ENCODE data around the gene DTWD2. TPM values are rescaled to one million over a fixed set of nuclear protein-coding genes. Genes with fewer than 3 reads are reported as not detected.

Gene DTWD2
- total and polyA plus RNA-seq, 8 donors = 0.65 to 62.6 (median 5.5) TPM

DNA sequence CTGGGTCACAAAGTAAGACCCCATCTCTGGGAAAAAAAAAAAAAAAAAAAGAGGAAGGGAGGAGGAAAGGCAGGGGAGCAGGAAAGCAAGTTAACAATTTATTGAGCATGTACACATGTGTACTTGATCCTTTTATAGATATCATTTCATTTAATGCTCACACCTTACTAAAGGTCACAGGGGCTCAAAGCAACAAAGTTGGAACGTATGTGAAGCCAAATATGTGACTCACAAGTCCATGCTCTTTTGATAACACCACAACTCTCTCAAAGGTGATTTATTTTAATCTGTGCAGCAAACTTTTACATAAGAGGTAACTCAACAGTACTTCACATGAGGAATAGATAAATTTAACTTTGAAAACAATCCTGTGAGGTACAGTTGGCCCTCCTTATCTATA lies 34.4 kb upstream of the DTWD2 start:
- 14 to 24% (median 16%) methylated on average over 1 of the region's 1 CpG for WGBS, 5 donors

DNA sequence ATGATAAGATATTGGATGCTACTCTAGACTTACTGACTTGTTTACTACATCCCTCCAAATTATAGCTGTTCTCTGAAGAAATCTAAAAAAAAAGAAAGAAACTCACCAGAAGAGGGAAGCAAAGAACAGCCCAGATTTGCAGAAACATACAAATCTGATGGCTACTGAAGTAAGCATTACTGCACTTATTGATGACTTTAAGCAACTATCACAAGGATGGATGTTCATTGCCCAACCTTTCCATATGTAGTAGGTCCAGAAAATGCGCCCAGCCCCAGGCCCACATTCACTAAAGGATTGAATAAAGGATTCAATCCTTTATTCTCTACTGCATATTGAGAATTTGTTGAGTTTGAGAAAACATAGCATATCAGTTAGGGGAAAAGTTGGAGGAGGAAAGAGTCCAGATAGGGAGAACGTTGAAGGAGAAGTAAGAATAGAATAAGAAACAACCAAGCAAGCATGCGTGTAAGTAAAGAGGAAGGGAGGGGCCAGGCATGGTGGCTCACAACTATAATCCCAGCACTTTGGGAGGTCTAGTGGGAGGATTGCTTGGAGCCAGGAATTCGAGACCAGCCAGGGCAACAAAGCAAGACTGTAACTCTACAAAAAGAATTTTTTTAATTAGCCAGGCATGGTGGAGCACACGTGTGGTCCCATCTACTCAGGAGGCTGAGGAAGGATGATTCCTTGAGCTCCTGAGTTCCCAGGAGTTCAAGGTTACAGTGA lies 33.8 kb upstream of the DTWD2 start:
- peaks cover 0 to 5% (median 2%) of the 10 kb centered on the region in 4 donors for H3K9me3 ChIP-seq
- WGBS, 5 donors = 31 to 53% (median 39%) methylated on average over 5 of the region's 5 CpGs
- H3K4me1 ChIP-seq = peaks cover 0 to 25% (median 2%) of the 10 kb centered on the region in 4 donors
- no peaks in the 10 kb centered on the region for H3K27me3 ChIP-seq
- no peak overlapping the region for H3K4me3 ChIP-seq
- no peaks in the 10 kb centered on the region for H3K36me3 ChIP-seq
- DNase-seq = peak in 1 of 2 donors; percentile 56
- intact Hi-C loops (cut with DNase I; ENCODE audit: low total_unique reads) = no loop called here
- H3K27ac ChIP-seq = no peak overlapping the region
- TF ChIP-seq POLR2AphosphoS5 (IDR thresholded peaks at IDR 0.05) (no peak), POLR2A (IDR thresholded peaks at IDR 0.05) (no peak), EP300 (IDR thresholded peaks at IDR 0.05) (no peak)
- TF ChIP-seq, protein P1, sequence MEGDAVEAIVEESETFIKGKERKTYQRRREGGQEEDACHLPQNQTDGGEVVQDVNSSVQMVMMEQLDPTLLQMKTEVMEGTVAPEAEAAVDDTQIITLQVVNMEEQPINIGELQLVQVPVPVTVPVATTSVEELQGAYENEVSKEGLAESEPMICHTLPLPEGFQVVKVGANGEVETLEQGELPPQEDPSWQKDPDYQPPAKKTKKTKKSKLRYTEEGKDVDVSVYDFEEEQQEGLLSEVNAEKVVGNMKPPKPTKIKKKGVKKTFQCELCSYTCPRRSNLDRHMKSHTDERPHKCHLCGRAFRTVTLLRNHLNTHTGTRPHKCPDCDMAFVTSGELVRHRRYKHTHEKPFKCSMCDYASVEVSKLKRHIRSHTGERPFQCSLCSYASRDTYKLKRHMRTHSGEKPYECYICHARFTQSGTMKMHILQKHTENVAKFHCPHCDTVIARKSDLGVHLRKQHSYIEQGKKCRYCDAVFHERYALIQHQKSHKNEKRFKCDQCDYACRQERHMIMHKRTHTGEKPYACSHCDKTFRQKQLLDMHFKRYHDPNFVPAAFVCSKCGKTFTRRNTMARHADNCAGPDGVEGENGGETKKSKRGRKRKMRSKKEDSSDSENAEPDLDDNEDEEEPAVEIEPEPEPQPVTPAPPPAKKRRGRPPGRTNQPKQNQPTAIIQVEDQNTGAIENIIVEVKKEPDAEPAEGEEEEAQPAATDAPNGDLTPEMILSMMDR (IDR thresholded peaks at IDR 0.05) = peak in 3 of 7 experiments; percentile 23 to 61 (median 33)

More for the DNA sequence above, 34.4 kb upstream of the DTWD2 start:
- H3K36me3 ChIP-seq = no peaks in the 10 kb centered on the region
- intact Hi-C loops (cut with DNase I; ENCODE audit: low total_unique reads) = no loop called here
- peaks cover 0 to 25% (median 2%) of the 10 kb centered on the region in 4 donors for H3K4me1 ChIP-seq
- H3K9me3 ChIP-seq = peaks cover 0 to 5% (median 2%) of the 10 kb centered on the region in 4 donors
- no peak overlapping the region for H3K4me3 ChIP-seq
- DNase-seq = no peak
- H3K27me3 ChIP-seq = no peaks in the 10 kb centered on the region
- H3K27ac ChIP-seq = no peak overlapping the region
- TF ChIP-seq EP300 (IDR thresholded peaks at IDR 0.05) (no peak), POLR2AphosphoS5 (IDR thresholded peaks at IDR 0.05) (peak in 1 of 3 donors; percentile 30)

DNA sequence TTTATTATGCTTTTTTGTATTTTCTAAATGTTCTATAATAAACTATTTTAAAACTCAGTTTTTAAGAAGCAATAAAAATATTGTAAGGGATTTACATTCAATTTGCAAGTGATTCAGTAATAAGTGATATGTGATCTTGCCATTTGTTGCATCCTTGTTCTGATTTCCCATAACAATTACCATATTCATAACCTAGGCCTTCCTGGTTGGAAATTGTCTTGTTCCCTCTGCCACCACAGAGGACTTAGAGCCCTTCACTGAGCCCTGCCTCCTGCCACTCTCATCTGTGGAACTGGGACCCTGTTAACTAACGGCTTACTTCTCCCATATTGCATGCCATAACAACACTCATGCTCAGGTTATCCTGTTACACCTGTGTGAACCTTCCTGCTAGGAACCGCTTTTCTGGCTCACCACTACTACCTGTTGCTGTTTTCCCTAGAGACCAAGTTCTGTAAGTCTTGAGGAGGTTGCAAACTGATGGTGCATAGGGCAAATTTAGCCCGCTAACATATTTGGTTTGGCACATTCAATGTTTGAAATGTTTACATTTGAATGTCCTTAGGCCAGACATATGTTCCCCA lies 32.9 kb upstream of the DTWD2 start:
- H3K27ac ChIP-seq = no peak overlapping the region
- peaks cover 0 to 25% (median 2%) of the 10 kb centered on the region in 4 donors for H3K4me1 ChIP-seq
- no peak for DNase-seq
- no peaks in the 10 kb centered on the region for H3K27me3 ChIP-seq
- WGBS, 5 donors = 53 to 79% (median 75%) methylated on average over 3 of the region's 3 CpGs
- intact Hi-C loops (cut with DNase I; ENCODE audit: low total_unique reads) = no loop called here
- H3K9me3 ChIP-seq = peaks cover 0 to 5% (median 2%) of the 10 kb centered on the region in 4 donors
- TF ChIP-seq, protein P1 (IDR thresholded peaks at IDR 0.05) = no peak
- TF ChIP-seq POLR2A (IDR thresholded peaks at IDR 0.05) (no peak), POLR2AphosphoS5 (IDR thresholded peaks at IDR 0.05) (no peak), EP300 (IDR thresholded peaks at IDR 0.05) (no peak)
- H3K4me3 ChIP-seq = no peak overlapping the region
- H3K36me3 ChIP-seq = no peaks in the 10 kb centered on the region

DNA sequence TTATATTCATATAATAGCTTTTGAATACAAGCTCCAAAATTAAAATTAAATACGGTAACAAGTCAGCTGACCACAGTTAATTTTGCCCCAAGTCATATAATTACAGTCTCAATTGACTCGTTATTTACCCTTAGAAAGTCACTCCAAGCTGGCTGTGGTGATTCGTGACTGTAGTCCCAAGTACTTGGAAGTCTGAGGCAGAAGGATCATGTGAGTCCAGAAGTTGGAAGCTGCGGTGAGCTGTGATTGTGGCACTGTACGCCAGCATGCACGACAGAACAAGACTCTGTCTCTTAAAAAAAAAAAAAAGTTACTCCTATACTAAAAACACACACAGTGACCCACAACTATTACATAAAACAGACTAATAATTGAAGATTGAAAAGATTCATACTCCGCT lies 31.6 kb upstream of the DTWD2 start:
- Histone ChIP-seq H3K27ac (no peak overlapping the region), H3K9me3 (no peaks in the 10 kb centered on the region), H3K4me1 (peaks cover 0 to 25% (median 2%) of the 10 kb centered on the region in 4 donors), H3K27me3 (no peaks in the 10 kb centered on the region), H3K4me3 (no peak overlapping the region), H3K36me3 (no peaks in the 10 kb centered on the region)
- no peak for DNase-seq
- 72 to 82% (median 76%) methylated on average over 7 of the region's 7 CpGs for WGBS, 5 donors
- TF ChIP-seq, protein P1 (IDR thresholded peaks at IDR 0.05) = no peak
- TF ChIP-seq POLR2AphosphoS5 (IDR thresholded peaks at IDR 0.05) = no peak
- TF ChIP-seq POLR2A (IDR thresholded peaks at IDR 0.05) = no peak
- TF ChIP-seq EP300 (IDR thresholded peaks at IDR 0.05) = no peak
- intact Hi-C loops (cut with DNase I; ENCODE audit: low total_unique reads) = no loop called here
